ENCODE results near the gene NAT14. TPM values are rescaled to one million over a fixed set of nuclear protein-coding genes. Genes with fewer than 3 reads are reported as not detected.

The NAT14 gene
- total RNA-seq, 2 experiments from 2014 or later: 10.5 to 14.7 TPM

DNA sequence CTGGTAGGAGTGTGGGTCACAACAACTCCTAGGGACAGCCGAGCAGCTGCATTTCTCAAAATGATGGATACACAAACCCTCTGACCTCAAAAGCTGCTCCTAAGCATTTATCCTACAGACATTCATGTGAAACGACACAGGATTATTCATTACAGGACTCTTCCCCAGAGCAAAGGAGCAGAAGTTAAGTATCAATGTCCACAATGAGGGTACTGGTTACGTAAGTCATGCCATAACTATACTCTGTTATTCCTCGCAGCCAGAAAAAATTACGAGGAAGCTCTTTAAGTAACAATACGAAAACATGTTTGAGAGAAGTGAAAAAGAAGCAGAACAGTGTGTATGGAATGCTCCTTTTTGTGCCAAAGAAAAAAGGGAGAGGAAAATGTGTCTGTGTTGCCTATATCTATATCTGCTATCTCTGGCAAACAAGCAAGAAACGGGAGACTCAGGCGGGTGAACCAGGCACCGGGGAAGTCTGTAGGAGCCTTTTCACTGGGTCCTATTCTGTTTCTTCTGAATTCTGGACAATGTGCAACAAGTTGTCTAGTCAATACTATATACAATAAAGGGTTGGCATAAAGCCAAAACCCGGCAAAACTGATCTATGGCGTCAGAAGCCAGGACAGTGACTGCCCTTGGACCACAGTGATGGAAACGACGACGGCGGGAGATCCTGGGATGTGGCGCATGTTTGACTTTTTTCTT is 24.9 kb upstream of the NAT14 start:
- Mint-ChIP-seq H3K27me3 (no peaks in the 10 kb centered on the region), H3K27ac (peak overlapping the region; percentile 55), H3K9me3 (no peaks in the 10 kb centered on the region), H3K4me3 (peak overlapping the region; percentile 79), H3K36me3 (ENCODE audit: low read depth) (peaks cover 5% of the 10 kb centered on the region), H3K4me1 (ENCODE audit: low read depth) (peaks cover 17% of the 10 kb centered on the region)
- ChIA-PET CTCF (no interaction called here), POLR2A (no interaction called here)
- Histone ChIP-seq H3K4me3 (ENCODE audit: low read length) (no peak overlapping the region), H3K4me1 (ENCODE audit: insufficient read depth, low read length) (peaks cover 19% of the 10 kb centered on the region), H3K27me3 (ENCODE audit: control insufficient read depth in 1 of 2, insufficient read depth in 2 of 2, low read length in 2 of 2) (no peaks in the 10 kb centered on the region), H3K9me3 (ENCODE audit: control insufficient read depth in 1 of 2, insufficient read depth in 1 of 2, low read length in 2 of 2) (no peaks in the 10 kb centered on the region), H3K36me3 (ENCODE audit: insufficient read depth, low read length) (no peaks in the 10 kb centered on the region), H3K27ac (ENCODE audit: low read depth in 1 of 2, low read length in 2 of 2) (no peak overlapping the region)
- intact Hi-C loops (cut with DNase I, micrococcal nuclease): loop anchor here in 1 of 2 experiments (2.0 to 5.0 kb wide), 2 partner anchors 53 to 73 kb away; partner anchors contain the start of gene UBE2S
- no peak for ATAC-seq (ENCODE audit: poor library complexity)
- DNase-seq: no peak
- no peak for TF ChIP-seq CTCF (IDR thresholded peaks at IDR 0.05)

DNA sequence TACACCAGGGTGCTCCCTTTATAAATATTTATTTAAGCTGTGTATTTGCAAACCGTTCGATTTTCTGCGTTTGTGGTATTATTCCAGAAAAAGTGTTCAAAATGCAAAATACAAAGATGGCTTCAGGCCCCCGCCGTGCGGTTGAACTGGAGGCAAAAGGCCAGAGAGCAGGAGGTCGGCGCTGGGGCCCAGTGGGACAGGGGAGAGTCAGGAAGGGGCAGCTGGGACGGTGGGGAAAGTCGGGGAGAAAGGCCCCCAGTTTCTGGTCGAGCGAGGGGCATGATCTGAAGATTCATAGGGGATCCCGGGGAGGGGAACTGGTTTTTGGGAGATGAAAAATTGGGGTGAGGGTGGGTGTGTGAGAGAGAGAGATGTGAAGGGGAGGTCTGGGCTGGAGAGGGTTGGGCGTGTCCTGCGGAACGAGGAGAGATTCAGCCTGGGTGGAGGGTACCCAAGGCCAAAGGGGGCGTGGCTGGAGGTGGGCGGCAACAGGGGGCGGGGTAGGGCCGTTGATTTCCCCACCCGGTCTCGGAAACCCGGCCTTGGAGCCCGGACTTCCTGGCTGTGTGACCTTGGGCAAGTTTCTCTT is 24.2 kb upstream of the NAT14 start:
- CTCF ChIA-PET: interaction anchor here (1.3 kb wide), 1 partner anchor 43 kb away, joined by 15 read pairs; no protein-coding TSS in a partner anchor
- intact Hi-C loops (cut with DNase I, micrococcal nuclease): loop anchor here in 1 of 2 experiments (2.0 to 5.0 kb wide), 2 partner anchors 53 to 74 kb away; partner anchors contain the start of gene UBE2S
- POLR2A ChIA-PET: no interaction called here
- peaks cover 19% of the 10 kb centered on the region for H3K4me1 ChIP-seq (ENCODE audit: insufficient read depth, low read length)
- H3K9me3 Mint-ChIP-seq: no peaks in the 10 kb centered on the region
- no peaks in the 10 kb centered on the region for H3K9me3 ChIP-seq (ENCODE audit: control insufficient read depth in 1 of 2, insufficient read depth in 1 of 2, low read length in 2 of 2)
- peak overlapping the region; percentile 83 for H3K4me3 ChIP-seq (ENCODE audit: low read length)
- H3K4me1 Mint-ChIP-seq (ENCODE audit: low read depth): peaks cover 17% of the 10 kb centered on the region
- DNase-seq (peak in 3 of 14 experiments; percentile 46 to 64 (median 58)), ATAC-seq (ENCODE audit: poor library complexity) (no peak)
- H3K36me3 Mint-ChIP-seq (ENCODE audit: low read depth): peaks cover 5% of the 10 kb centered on the region
- peak overlapping the region; percentile 96 for H3K4me3 Mint-ChIP-seq
- H3K27me3 Mint-ChIP-seq: no peaks in the 10 kb centered on the region
- H3K27ac ChIP-seq (ENCODE audit: low read depth in 1 of 2, low read length in 2 of 2): peak overlapping the region; percentile 47 to 72
- TF ChIP-seq CTCF (IDR thresholded peaks at IDR 0.05): no peak
- no peaks in the 10 kb centered on the region for H3K27me3 ChIP-seq (ENCODE audit: control insufficient read depth in 1 of 2, insufficient read depth in 2 of 2, low read length in 2 of 2)
- no peaks in the 10 kb centered on the region for H3K36me3 ChIP-seq (ENCODE audit: insufficient read depth, low read length)
- peak overlapping the region; percentile 55 for H3K27ac Mint-ChIP-seq

DNA sequence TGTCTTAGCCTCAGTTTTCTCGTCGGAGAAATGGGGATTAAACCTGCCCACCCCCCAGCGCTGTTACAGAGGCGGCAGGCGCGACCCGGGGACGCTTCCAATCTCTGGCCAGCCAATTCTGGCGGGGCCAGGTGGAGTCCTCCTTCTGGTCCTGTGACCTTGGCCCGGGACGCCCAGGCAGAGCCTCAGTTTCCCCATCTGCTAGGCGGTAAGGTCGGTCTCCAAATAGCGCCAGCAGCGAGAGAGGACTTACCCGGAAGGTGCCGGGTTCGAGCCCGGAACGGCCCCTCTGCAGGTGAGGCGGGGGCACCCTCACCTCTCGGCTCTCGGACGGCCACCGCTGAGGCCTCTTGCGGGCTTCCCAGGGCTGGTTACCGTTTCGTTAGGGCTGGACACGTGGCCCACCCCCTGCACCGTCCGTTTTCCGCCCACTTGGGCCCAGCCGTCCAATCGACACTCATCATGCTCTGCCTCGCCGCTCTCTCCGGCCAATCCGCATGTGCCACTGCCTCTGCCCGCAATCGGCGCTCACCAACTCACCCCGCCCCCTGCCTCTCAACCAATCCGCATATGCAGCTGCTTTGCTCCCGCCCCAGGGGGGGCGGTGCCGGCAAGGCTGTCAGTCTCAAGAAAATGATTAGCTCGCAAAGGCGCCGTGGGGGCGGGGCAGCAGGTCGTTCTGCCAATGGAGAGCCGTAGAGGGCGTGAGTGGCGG is 23.6 kb upstream of the NAT14 start, which contains the start of gene ISOC2:
Gene ISOC2, minus strand, starts transcription at position 384 of the 715 bp plus-strand sequence. CDS start 5,156 bp downstream, outside the sequence.
- peaks cover 17% of the 10 kb centered on the region for H3K4me1 Mint-ChIP-seq (ENCODE audit: low read depth)
- ATAC-seq (ENCODE audit: poor library complexity) (peak; percentile 98), DNase-seq (peak; percentile 100)
- Histone ChIP-seq H3K27me3 (ENCODE audit: control insufficient read depth in 1 of 2, insufficient read depth in 2 of 2, low read length in 2 of 2) (no peaks in the 10 kb centered on the region), H3K4me1 (ENCODE audit: insufficient read depth, low read length) (peaks cover 19% of the 10 kb centered on the region), H3K27ac (ENCODE audit: low read depth in 1 of 2, low read length in 2 of 2) (peak within 1 kb of the TSS; percentile 47 to 72), H3K36me3 (ENCODE audit: insufficient read depth, low read length) (no peaks in the 10 kb centered on the region), H3K9me3 (ENCODE audit: control insufficient read depth in 1 of 2, insufficient read depth in 1 of 2, low read length in 2 of 2) (no peaks in the 10 kb centered on the region), H3K4me3 (ENCODE audit: low read length) (peak within 1 kb of the TSS; percentile 83)
- no peaks in the 10 kb centered on the region for H3K27me3 Mint-ChIP-seq
- TF ChIP-seq CTCF (IDR thresholded peaks at IDR 0.05): no peak
- H3K27ac Mint-ChIP-seq: peak within 1 kb of the TSS; percentile 68
- POLR2A ChIA-PET: interaction anchor here (0.6 to 1.1 kb wide), 15 partner anchors 9 to 281 kb away, joined by 3 to 35 read pairs (median 4); partner anchors contain the start of genes CCDC106, FIZ1, HSPBP1 and NAT14
- no peaks in the 10 kb centered on the region for H3K9me3 Mint-ChIP-seq
- peaks cover 5% of the 10 kb centered on the region for H3K36me3 Mint-ChIP-seq (ENCODE audit: low read depth)
- peak within 1 kb of the TSS; percentile 96 for H3K4me3 Mint-ChIP-seq
- intact Hi-C loops (cut with DNase I, micrococcal nuclease): loop anchor here in 1 of 2 experiments (2.0 to 5.0 kb wide), 2 partner anchors 54 to 75 kb away; partner anchors contain the start of gene UBE2S
- CTCF ChIA-PET: interaction anchor here (0.9 to 1.4 kb wide), 5 partner anchors 15 to 301 kb away, joined by 3 to 15 read pairs (median 4); partner anchors contain the start of genes ZNF628 and ZNF865
